Adipocyte (in vitro differentiated cells): ENCODE measurements around the gene MAD1L1.

ENCODE experiments used
- DNase-seq: peaks from one replicate; pipeline ENCODE4 v3.0.0-alpha.2; 2015; ENCODE audit warnings: low read depth
- H3K27me3 ChIP-seq: replicated peaks from 2 replicates; pipeline ENCODE4 v1.7.0; 2013; ENCODE audit warnings: mild to moderate bottlenecking, low read length, moderate library complexity; ENCODE audit not compliant: control insufficient read depth, insufficient read depth
- H3K36me3 ChIP-seq: 2 replicates; pipeline ENCODE4 v1.7.0; 2013; ENCODE audit warnings: low read length, mild to moderate bottlenecking, moderate library complexity; ENCODE audit not compliant: control insufficient read depth, insufficient read depth, severe bottlenecking
- H3K4me1 ChIP-seq: 2 replicates; pipeline ENCODE4 v1.7.0; 2013; ENCODE audit warnings: mild to moderate bottlenecking, low read length, moderate library complexity; ENCODE audit not compliant: control insufficient read depth, insufficient read depth
- H3K4me3 ChIP-seq: 2 replicates; pipeline ENCODE4 v1.7.0; 2013; ENCODE audit warnings: mild to moderate bottlenecking, low read length, moderate library complexity
- H3K9ac ChIP-seq: 2 replicates; pipeline ENCODE4 v1.7.0; 2013; ENCODE audit warnings: mild to moderate bottlenecking, low read length, moderate library complexity
- H3K9me3 ChIP-seq: 2 replicates; pipeline ENCODE4 v1.7.0; 2013; ENCODE audit warnings: mild to moderate bottlenecking, low read length, moderate library complexity; ENCODE audit not compliant: control insufficient read depth

MAD1L1 gene

DNA sequence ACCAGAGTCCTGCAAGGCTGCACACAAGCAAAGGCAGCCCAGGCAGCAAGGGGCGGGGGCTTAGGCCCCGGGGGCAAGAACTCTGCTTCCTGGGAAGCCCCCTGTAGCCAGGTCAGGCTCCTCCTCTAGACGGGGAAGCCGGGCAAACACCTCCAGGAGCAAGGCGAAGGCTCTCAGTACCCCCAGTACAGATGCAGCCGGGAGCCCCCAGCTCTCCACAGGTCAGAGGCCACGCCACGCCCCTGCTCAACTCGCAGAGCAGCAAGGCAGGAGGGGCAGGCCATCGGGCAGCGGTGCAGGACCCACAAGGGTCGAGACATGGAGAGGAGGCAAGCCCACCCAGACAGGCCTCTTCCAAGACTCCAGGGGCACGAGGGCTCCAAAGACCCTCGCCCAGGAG is 108.8 kb downstream of the MAD1L1 start:
- Histone ChIP-seq H3K27me3 (no peaks in the 10 kb centered on the region), H3K4me1 (no peaks in the 10 kb centered on the region), H3K9me3 (no peaks in the 10 kb centered on the region), H3K4me3 (no peak overlapping the region), H3K9ac (no peak overlapping the region), H3K36me3 (peaks cover 4% of the 10 kb centered on the region)
- DNase-seq, result no peak

GRCh38 chr7:2123360-2123759 is 109.4 kb downstream of the MAD1L1 start:
- H3K9me3 ChIP-seq, result no peaks in the 10 kb centered on the region
- no peak overlapping the region for H3K9ac ChIP-seq
- H3K4me3 ChIP-seq, result no peak overlapping the region
- H3K36me3 ChIP-seq, result peaks cover 4% of the 10 kb centered on the region
- H3K27me3 ChIP-seq, result no peaks in the 10 kb centered on the region
- no peak for DNase-seq
- no peaks in the 10 kb centered on the region for H3K4me1 ChIP-seq

DNA sequence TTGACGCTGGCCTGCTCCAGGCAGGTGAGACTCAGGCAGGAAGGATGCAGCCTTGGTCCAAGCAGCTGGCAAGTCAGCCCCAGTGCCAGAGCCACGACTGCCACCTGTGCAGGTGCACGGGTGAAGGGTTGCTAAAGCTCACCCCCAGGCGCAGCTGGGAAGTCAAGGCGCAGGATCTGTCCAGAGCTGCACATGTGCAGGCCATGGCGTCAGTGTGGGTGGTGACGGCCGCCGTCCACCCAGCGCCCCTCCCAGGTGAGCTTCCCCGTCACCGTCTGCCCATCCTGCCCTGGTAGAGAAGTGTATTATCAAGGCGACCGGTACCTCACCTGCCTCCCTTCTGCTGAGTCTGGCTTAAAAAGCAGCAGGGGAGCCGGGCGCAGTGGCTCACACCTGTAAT is 110.1 kb downstream of the MAD1L1 start:
- Histone ChIP-seq H3K4me3 (no peak overlapping the region), H3K36me3 (peaks cover 4% of the 10 kb centered on the region), H3K9me3 (no peaks in the 10 kb centered on the region), H3K27me3 (no peaks in the 10 kb centered on the region), H3K9ac (no peak overlapping the region), H3K4me1 (no peaks in the 10 kb centered on the region)
- DNase-seq, result no peak

DNA sequence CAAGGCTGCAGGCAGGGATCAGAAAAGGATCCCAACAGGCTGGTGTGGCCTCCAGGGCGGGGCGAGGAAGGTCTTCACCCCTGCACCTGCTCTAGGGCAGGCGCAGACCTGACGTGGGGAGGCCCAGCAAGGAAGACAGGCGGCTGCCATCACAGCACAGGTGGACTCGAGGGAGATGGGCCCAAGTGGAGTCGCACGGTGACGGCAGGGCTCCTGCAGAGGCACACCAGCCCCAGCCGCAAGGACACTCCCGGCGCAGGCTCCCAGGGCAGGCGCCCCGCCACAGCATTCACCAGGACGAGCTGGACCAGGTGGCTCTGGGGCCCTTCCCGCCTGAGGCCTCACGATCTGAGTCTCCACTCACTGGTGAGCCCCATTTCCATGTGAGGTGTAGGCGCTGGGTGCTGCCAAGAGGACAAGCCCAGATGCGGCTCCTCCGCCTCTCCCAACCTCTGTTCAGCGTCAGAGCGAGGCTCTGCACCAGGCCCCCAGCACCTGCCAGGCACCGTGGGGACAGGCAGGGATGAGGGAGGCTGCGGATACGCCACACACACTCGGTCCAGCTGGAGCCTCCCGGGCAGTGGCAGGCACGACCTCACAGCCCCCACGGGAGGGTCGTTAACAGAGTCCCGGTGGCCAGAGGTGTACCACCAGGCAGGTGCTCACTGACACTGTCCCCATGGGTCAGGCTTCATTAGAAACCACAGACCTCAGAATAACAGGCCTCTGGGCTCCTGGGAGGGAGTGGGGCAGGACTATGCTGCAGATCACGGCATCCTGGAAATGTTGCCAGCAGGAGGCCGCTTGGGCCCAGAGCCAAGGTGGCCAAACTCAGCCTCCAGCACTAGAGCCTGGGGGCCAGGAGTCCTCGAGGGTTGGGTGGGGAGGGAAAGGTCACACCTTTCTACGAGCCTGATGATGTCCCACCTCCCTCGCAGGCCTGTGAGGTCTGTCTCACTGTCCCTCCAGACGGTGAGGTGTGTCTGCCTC is 111.6 kb downstream of the MAD1L1 start:
- Histone ChIP-seq H3K36me3 (peaks cover 4% of the 10 kb centered on the region), H3K4me1 (peaks cover 2% of the 10 kb centered on the region), H3K4me3 (no peak overlapping the region), H3K27me3 (no peaks in the 10 kb centered on the region), H3K9me3 (no peaks in the 10 kb centered on the region), H3K9ac (no peak overlapping the region)
- no peak for DNase-seq

- DNase-seq, result no peak
- peaks cover 2% of the 10 kb centered on the region for H3K4me1 ChIP-seq
- no peaks in the 10 kb centered on the region for H3K27me3 ChIP-seq
- no peaks in the 10 kb centered on the region for H3K9me3 ChIP-seq
- no peak overlapping the region for H3K9ac ChIP-seq
- H3K36me3 ChIP-seq, result no peaks in the 10 kb centered on the region
- no peak overlapping the region for H3K4me3 ChIP-seq
These were observed 112.5 kb downstream of the MAD1L1 start for GRCh38 chr7:2120251-2120660.

- no peaks in the 10 kb centered on the region for H3K27me3 ChIP-seq
- no peaks in the 10 kb centered on the region for H3K36me3 ChIP-seq
- no peaks in the 10 kb centered on the region for H3K9me3 ChIP-seq
- no peak for DNase-seq
- no peak overlapping the region for H3K9ac ChIP-seq
- H3K4me3 ChIP-seq, result no peak overlapping the region
- peaks cover 9% of the 10 kb centered on the region for H3K4me1 ChIP-seq
These were observed 114.0 kb downstream of the MAD1L1 start for GRCh38 chr7:2118630-2119190.

DNA sequence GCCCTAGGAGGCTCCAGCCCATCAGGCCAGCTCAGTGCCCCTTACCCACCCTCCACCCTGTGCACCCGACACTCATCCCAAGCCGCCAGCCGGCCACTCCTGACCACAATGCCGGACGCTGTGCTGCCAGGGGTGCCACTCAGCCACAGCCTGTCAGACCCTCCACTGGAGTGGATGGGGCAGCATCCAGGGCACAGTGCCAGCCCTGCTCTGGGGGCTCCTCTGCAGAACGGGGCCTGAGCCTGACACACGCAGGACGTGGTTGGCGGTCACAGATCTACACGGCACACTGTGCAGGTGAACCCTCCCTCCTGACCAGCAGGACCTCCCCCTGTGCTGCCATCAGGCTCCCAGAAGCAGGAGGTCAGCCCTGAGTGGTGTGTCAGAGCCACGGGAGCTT is 114.7 kb downstream of the MAD1L1 start:
- Histone ChIP-seq H3K9ac (no peak overlapping the region), H3K9me3 (no peaks in the 10 kb centered on the region), H3K36me3 (no peaks in the 10 kb centered on the region), H3K4me3 (no peak overlapping the region), H3K4me1 (peaks cover 11% of the 10 kb centered on the region), H3K27me3 (no peaks in the 10 kb centered on the region)
- DNase-seq, result no peak

DNA sequence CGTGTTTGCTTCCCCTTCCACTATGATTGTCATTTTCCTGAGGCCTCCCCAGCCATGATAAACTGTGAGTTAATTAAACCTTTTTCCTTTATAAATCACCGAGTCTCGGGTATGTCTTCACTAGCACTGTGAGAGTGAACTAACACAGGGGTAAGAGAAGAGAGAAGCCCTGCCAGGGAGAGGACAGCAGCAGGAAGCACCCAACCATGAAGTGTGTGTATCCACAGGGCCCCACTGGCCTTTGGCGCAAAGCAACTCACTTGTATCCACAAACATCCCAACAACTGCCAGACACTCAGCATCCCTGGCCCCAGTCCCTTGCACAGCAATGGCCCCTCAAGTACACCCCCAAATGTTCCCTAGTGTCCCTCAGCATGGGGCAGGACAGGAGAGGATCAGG is 115.1 kb downstream of the MAD1L1 start:
- no peaks in the 10 kb centered on the region for H3K9me3 ChIP-seq
- DNase-seq, result no peak
- H3K36me3 ChIP-seq, result no peaks in the 10 kb centered on the region
- no peak overlapping the region for H3K9ac ChIP-seq
- no peak overlapping the region for H3K4me3 ChIP-seq
- peaks cover 11% of the 10 kb centered on the region for H3K4me1 ChIP-seq
- no peaks in the 10 kb centered on the region for H3K27me3 ChIP-seq

DNA sequence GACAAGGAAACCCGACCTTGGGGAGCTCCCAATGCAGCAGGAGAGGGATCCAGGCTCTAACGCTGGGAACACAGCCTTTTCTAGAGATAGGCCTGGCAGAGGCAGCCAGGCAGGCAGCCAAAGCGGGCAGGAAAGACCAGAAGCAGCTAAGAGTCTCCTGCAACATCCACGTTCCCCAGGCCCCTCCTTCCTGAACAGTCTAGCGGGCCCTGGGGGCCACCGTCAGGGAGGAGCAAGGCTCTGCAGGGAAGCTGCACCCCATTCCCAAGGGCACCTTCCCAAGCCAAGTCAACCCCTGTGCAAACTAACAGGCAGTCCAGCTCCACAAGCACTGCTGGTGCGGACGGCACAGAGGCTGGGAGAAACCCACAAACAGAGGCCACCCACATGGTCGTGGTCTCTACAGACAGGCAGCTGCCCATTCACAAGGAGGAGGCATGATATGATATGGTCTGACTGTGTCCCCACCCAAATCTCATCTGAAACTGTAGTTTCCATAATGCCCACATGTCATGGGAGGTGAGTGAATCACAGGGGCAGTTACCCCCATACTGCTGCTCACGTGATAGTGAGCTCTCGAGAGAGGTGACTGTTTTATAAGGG is 115.7 kb downstream of the MAD1L1 start:
- H3K4me1 ChIP-seq, result peaks cover 11% of the 10 kb centered on the region
- no peak overlapping the region for H3K4me3 ChIP-seq
- H3K9me3 ChIP-seq, result no peaks in the 10 kb centered on the region
- DNase-seq, result no peak
- no peak overlapping the region for H3K9ac ChIP-seq
- no peaks in the 10 kb centered on the region for H3K36me3 ChIP-seq
- no peaks in the 10 kb centered on the region for H3K27me3 ChIP-seq

GRCh38 chr7:2116448-2116810 is 116.3 kb downstream of the MAD1L1 start:
- H3K27me3 ChIP-seq, result no peaks in the 10 kb centered on the region
- peaks cover 12% of the 10 kb centered on the region for H3K4me1 ChIP-seq
- no peaks in the 10 kb centered on the region for H3K9me3 ChIP-seq
- H3K36me3 ChIP-seq, result no peaks in the 10 kb centered on the region
- no peak overlapping the region for H3K9ac ChIP-seq
- H3K4me3 ChIP-seq, result no peak overlapping the region
- no peak for DNase-seq

DNA sequence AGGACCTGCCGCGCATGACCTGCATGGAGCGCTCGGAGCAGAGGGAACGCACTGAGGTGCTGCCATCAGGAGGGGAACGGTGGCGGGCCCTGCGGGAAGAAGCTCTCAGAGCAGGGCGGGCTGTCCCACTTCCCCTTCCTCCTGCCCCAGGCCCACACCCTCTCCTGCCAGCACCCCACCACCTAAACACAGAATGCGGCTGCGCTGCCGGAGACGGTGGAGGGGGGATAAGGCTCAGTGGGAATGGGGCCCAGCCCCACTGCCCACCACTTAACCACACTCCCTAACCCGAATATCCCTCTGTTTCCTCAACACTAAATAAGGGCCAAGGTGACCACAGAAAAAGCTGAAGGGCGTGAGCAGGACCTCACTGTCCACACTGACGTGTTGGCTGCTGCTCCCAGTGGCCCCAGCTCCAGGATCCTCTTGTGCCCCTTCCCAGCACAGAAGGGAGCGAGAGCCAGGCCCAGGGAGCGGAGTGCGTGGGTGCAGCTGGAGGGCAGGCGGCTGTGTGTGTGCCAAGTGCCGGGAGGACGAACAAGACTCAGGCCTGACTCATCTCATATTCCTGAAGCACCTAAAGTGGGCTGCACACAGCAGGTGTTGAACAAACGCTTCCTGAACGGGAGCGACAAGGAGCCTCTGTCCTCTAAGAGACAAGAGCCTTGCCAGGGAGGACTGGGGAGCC is 116.8 kb downstream of the MAD1L1 start:
- Histone ChIP-seq H3K36me3 (no peaks in the 10 kb centered on the region), H3K4me1 (peaks cover 17% of the 10 kb centered on the region), H3K9me3 (no peaks in the 10 kb centered on the region), H3K27me3 (no peaks in the 10 kb centered on the region), H3K9ac (no peak overlapping the region), H3K4me3 (no peak overlapping the region)
- no peak for DNase-seq
